HUES6 (cell line): ENCODE results near the gene GFRA3.

ENCODE experiments used
- H3K27ac ChIP-seq: 2 replicates; pipeline ENCODE4 v1.7.0; 2013; ENCODE audit warnings: low read depth, mild to moderate bottlenecking, low read length, inconsistent platforms
- H3K27me3 ChIP-seq: 2 replicates; pipeline ENCODE4 v1.6.1; 2013; ENCODE audit warnings: low read length; ENCODE audit not compliant: control insufficient read depth, insufficient read depth
- H3K36me3 ChIP-seq: 2 replicates; pipeline ENCODE4 v1.6.1; 2013; ENCODE audit warnings: low read length; ENCODE audit not compliant: control insufficient read depth, insufficient read depth
- H3K4me1 ChIP-seq: 2 replicates; pipeline ENCODE4 v1.6.1; 2013; ENCODE audit warnings: low read length; ENCODE audit not compliant: control insufficient read depth, insufficient read depth
- H3K4me3 ChIP-seq: 2 replicates; pipeline ENCODE4 v1.5.1; 2013; ENCODE audit warnings: low read depth, low read length
- H3K9ac ChIP-seq: one replicate; pipeline ENCODE4 v1.6.1; 2013; ENCODE audit warnings: mild to moderate bottlenecking, low read length
- H3K9me3 ChIP-seq: 2 replicates; pipeline ENCODE4 v1.6.1; 2013; ENCODE audit warnings: low read depth, low read length; ENCODE audit not compliant: control insufficient read depth, insufficient read depth

The GFRA3 gene

DNA sequence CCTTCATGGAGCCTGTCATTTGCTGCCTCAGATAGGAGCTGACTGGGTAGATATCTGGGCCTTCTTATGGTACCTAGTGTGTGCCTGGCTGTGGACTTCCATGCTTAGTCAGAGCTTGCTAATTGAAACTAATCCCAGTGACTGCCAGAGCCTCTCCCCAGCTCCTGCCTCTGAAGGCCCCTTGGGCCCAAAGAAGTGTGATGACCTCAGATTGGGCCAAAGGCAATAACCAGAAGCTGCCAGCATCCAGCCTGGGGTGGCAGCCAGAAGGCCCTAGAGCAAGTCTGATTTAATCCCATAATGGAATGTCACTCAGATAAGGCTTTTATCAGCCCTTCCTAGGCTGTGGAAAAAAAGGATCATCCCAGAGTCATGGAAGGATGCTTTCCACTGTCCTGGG is 44.2 kb downstream of the GFRA3 start:
- Histone ChIP-seq H3K9me3 (peaks cover 10% of the 10 kb centered on the region), H3K4me1 (peaks cover 12% of the 10 kb centered on the region), H3K27me3 (no peaks in the 10 kb centered on the region), H3K36me3 (no peaks in the 10 kb centered on the region), H3K9ac (no peak overlapping the region), H3K27ac (no peak overlapping the region), H3K4me3 (no peak overlapping the region)

DNA sequence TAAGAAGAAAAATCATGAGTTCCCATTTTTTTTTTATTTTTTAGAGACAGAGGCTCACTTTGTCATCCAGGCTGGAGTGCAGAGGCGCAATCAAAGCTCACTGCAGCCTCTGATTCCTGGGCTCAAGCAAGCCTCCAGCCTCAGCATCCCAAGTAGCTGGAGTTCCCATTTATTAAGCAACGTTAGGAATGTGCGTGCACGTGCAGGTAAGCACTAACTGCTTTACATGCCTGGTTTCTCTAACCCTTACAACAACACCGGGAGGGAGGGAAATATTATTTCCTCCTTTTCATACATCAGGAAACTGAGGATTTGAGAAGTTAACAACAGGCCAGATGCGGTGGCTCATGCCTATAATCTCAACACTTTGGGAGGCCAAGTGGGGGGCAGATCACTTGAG is 45.0 kb downstream of the GFRA3 start:
- H3K9me3 ChIP-seq: peaks cover 10% of the 10 kb centered on the region
- no peaks in the 10 kb centered on the region for H3K27me3 ChIP-seq
- peaks cover 12% of the 10 kb centered on the region for H3K4me1 ChIP-seq
- no peak overlapping the region for H3K27ac ChIP-seq
- no peak overlapping the region for H3K9ac ChIP-seq
- H3K4me3 ChIP-seq: no peak overlapping the region
- no peaks in the 10 kb centered on the region for H3K36me3 ChIP-seq

- Histone ChIP-seq H3K27ac (no peak overlapping the region), H3K9ac (no peak overlapping the region)
Measured at GRCh38 chr5:138226910-138227309, 47.5 kb downstream of the GFRA3 start.

DNA sequence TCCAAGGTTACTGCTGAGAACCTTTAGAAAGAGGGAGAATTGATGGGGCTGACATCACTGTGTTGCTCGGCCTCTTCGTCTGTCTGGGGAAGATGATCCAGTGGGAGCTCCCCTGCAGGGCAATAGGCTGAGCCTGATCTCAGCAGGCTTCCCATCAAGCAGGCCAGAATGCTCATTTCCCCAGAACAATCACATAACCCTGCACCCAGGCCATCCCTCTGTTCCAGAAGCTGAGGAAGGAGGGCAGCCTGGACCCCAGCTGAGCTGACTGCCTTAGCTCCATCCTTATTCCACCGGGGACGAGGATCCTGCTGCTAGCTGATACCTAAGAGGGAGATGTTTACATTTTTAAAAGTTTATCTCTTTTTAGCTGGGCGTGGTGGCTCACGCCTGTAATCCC is 49.7 kb downstream of the GFRA3 start:
- Histone ChIP-seq H3K36me3 (no peaks in the 10 kb centered on the region), H3K9me3 (peaks cover 10% of the 10 kb centered on the region)

More at GRCh38 chr5:138226910-138227309, 47.5 kb downstream of the GFRA3 start:
- Histone ChIP-seq H3K4me3 (no peak overlapping the region), H3K9me3 (peaks cover 10% of the 10 kb centered on the region), H3K27me3 (no peaks in the 10 kb centered on the region), H3K4me1 (peaks cover 14% of the 10 kb centered on the region), H3K36me3 (no peaks in the 10 kb centered on the region)

GRCh38 chr5:138223532-138223931 is 50.9 kb downstream of the GFRA3 start:
- peaks cover 18% of the 10 kb centered on the region for H3K9me3 ChIP-seq
- no peak overlapping the region for H3K27ac ChIP-seq
- no peak overlapping the region for H3K9ac ChIP-seq
- H3K4me1 ChIP-seq: 0 out of 2 replicates have a peak, but pooled peaks cover 2% of the 10 kb centered on the region
- no peak overlapping the region for H3K4me3 ChIP-seq
- no peaks in the 10 kb centered on the region for H3K36me3 ChIP-seq
- no peaks in the 10 kb centered on the region for H3K27me3 ChIP-seq

More for the DNA sequence above, 49.7 kb downstream of the GFRA3 start:
- 0 out of 2 replicates have a peak, but pooled peaks cover 2% of the 10 kb centered on the region for H3K4me1 ChIP-seq
- no peak overlapping the region for H3K27ac ChIP-seq
- H3K9ac ChIP-seq: no peak overlapping the region
- H3K4me3 ChIP-seq: no peak overlapping the region
- H3K27me3 ChIP-seq: no peaks in the 10 kb centered on the region

- H3K9me3 ChIP-seq: peaks cover 7% of the 10 kb centered on the region; the same call in 1 of the 2 replicates
- H3K4me1 ChIP-seq: no peaks in the 10 kb centered on the region; the same call in 1 of the 2 replicates
- H3K27ac ChIP-seq: no peak overlapping the region
- H3K36me3 ChIP-seq: no peaks in the 10 kb centered on the region
- H3K4me3 ChIP-seq: no peak overlapping the region
- H3K9ac ChIP-seq: no peak overlapping the region
- no peaks in the 10 kb centered on the region for H3K27me3 ChIP-seq
Measured at GRCh38 chr5:138216799-138217198, 57.6 kb downstream of the GFRA3 start.

DNA sequence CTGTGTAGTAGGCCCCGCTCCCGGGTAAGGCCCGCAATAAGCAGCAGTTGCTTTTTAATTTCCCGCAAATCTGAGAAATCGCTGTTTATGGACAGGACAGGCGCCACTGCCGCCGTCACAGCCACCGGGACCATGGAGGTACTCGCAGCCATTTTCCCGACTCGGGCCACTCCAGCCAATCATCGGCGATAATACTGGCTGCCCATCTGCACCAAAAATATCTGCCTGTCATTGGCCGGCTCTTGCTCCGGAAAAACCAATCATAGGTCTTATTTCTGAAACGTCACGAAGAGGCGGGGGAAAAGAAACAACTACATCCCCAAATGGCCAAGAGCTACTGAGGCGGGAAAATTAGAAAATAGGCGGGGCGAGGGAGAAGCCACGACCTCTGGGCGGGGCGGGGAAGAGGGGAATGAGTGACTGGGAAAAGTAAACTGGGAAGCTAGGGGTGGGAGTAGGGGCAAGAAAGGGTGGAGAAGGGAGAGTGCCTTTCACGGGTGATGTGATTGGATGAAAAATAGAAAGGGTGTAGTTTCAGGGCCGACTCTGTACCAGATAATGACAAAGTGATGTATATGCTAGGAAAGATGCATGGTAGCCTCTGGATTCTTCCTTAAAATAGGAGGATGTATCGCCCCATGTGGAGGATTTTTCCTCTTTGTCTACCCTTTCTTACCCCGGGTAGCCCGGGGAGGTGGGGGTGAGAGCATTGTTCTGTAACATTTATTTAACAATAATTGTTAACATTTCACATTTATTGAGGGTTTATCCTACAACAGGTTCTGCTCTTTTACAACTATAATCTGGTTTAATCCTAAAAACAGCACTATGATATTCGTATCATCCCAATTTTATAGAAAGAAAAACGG is 61.0 kb downstream of the GFRA3 start, which contains the start of gene CDC23:
Gene CDC23 (minus strand): TSS at position 163 of the 869 bp plus-strand sequence. CDS start 11 bp downstream, at position 152.
- Histone ChIP-seq H3K9me3 (no peaks in the 10 kb centered on the region), H3K9ac (peak within 1 kb of the TSS; percentile 96), H3K27ac (peak within 1 kb of the TSS; percentile 89), H3K27me3 (no peaks in the 10 kb centered on the region), H3K4me1 (no peaks in the 10 kb centered on the region; the same call in 1 of the 2 replicates), H3K4me3 (peak within 1 kb of the TSS; percentile 91), H3K36me3 (peaks cover 16% of the 10 kb centered on the region)

GRCh38 chr5:138212828-138213160 is 61.6 kb downstream of the GFRA3 start:
- Histone ChIP-seq H3K36me3 (peaks cover 19% of the 10 kb centered on the region), H3K9ac (peak overlapping the region; percentile 96), H3K9me3 (no peaks in the 10 kb centered on the region), H3K4me3 (peak overlapping the region; percentile 91), H3K27me3 (no peaks in the 10 kb centered on the region), H3K27ac (peak overlapping the region; percentile 89), H3K4me1 (no peaks in the 10 kb centered on the region; the same call in 1 of the 2 replicates)

DNA sequence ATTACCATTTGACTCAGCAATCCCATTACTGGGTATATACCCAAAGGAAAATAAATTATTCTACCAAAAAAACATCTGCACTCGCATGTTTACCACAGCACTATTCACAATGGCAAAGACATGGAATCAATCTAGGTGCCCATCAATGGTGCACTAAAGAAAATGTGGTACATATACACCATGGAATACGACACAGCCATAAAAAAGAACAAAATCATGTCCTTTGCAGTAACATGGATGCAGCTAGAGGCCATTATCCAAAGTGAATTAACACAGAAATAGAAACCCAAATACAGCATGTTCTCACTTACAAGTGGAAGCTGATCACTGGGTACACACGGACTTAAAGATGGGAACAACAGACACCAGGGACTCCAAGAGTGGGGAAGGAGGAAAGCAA is 63.4 kb downstream of the GFRA3 start:
- H3K9me3 ChIP-seq: no peaks in the 10 kb centered on the region
- H3K9ac ChIP-seq: no peak overlapping the region
- no peaks in the 10 kb centered on the region for H3K27me3 ChIP-seq
- no peak overlapping the region for H3K27ac ChIP-seq
- no peak overlapping the region for H3K4me3 ChIP-seq
- peaks cover 29% of the 10 kb centered on the region for H3K36me3 ChIP-seq
- no peaks in the 10 kb centered on the region; the same call in 1 of the 2 replicates for H3K4me1 ChIP-seq
